HG02798 (cell line): ENCODE data around the gene MYH7.

Experiments used
- ATAC-seq: cut with Tn5 transposase; IDR thresholded peaks from one replicate; pipeline ENCODE4 v1.9.1; 2021; ENCODE audit warnings: mild to moderate bottlenecking; ENCODE audit not compliant: unreplicated experiment, poor library complexity

The MYH7 gene

GRCh38 chr14:23449314-23449713 lies 13.9 kb upstream of the MYH7 start:
- ATAC-seq, result no peak

GRCh38 chr14:23447361-23448350 lies 12.2 kb upstream of the MYH7 start:
- no peak for ATAC-seq

DNA sequence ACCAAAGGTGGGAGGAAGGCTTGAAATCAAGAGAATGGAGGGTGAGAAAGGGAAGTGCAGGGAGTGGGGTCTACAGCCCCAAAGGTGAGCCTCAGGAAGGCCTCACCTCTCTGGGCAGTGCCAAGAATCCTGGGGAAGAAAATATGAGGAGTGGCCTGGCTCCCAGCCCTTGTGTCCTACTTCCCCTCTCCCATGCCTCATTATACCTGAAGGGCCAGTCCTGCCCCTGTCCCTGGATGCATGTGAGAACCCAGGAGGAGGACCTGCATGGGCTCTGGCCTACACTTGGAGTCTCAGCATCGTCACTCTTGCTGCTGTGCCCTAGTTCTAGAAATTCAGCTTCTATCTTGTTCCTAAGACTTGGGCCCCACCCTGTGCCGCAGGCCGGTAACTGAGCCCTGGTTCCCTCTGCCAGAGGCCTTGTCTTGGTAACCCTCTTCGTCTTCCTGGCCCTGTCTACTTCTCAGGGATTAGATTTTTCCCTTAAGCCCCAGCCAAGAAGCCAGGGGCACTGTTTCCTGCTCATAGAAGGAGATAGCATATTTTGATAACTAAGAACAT lies 10.9 kb upstream of the MYH7 start:
- no peak for ATAC-seq

- ATAC-seq, result no peak
Observed at GRCh38 chr14:23445773-23446172, 10.3 kb upstream of the MYH7 start.

DNA sequence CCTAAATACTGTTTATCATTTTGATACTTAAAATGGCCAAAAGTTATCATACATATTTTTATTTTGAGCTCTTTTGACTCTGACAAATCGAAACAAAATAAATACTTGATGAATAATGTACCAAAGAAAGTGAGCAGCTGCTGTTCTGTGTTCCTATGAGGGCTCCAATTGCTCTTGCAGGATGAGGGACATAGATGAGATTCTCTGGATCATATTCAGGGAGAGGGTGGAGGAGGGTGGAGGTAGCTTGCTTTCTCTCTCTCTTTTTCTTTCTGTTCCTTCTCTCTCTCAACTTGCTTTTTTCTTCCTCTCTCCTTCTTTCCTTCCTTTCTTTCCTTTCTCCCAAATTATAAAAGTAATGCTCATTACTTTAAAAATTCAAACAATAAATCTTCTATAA lies 8.9 kb upstream of the MYH7 start:
- no peak for ATAC-seq

GRCh38 chr14:23443881-23444280 lies 8.4 kb upstream of the MYH7 start:
- ATAC-seq, result no peak

- no peak for ATAC-seq
Observed at GRCh38 chr14:23443411-23443812, 8.0 kb upstream of the MYH7 start.

GRCh38 chr14:23442721-23443356 lies 7.4 kb upstream of the MYH7 start:
- no peak for ATAC-seq

DNA sequence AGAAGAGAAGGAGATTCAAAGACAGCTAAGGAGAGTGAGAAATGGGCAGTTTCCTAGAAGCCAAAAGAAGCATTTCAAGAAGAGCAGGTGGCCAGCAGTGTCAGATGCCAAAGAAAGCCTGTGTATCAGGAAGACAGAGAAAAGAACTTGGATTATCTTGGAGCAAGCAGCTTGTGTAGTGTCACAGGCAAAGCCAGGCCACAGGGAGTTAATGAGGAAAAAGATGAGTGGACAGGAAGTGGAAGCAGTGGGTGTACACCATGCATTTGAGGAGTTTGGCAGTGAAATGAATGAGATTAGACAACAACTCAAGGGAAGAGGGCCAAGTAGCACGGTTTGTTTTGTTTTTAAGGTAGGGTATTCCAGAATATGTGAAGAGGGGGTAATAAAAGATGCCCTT lies 5.6 kb upstream of the MYH7 start:
- ATAC-seq, result no peak

- no peak for ATAC-seq
Observed at GRCh38 chr14:23439107-23439835, 3.8 kb upstream of the MYH7 start.

DNA sequence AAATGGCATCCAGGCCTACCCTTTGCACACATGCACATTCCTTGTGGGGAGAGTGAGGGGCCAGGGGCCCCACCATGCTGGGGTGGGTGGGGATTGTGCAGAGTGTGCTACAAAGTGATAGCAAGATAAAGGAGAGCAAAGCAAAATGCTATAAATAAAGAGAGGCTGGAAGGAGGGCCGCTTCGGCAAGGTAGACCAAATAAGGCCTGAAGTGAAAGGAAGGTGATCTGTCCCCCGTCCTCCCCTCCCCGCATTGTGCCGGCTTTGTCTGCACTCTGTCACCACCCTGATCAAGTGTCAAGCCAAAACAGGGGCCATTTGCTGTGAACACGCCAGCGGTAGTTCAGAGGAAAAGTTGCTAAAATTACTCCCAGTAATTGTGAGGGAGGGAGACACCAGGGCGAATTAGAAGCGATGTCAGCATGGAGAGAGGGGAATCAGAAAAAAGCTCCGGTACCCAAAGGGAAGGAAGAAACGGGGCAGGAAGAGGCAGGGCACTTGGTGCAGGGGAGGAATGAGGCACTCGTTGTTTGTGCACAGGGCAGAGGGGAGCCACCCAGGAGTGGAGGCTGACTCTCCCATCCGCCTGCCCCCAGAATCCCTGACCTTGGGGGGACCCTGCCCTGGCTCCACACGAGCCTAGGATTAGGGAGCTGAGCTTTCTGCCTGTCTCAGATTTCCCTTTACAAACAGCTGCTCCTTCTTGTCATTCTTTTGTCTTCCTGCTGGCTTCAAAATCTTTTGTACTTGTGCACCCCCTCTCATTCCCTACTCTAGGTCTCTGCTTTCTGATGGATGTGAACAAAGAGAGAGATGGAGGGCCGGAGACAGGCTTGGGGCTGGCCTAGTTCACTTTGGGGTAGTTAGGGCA lies 2.9 kb upstream of the MYH7 start:
- ATAC-seq, result no peak

DNA sequence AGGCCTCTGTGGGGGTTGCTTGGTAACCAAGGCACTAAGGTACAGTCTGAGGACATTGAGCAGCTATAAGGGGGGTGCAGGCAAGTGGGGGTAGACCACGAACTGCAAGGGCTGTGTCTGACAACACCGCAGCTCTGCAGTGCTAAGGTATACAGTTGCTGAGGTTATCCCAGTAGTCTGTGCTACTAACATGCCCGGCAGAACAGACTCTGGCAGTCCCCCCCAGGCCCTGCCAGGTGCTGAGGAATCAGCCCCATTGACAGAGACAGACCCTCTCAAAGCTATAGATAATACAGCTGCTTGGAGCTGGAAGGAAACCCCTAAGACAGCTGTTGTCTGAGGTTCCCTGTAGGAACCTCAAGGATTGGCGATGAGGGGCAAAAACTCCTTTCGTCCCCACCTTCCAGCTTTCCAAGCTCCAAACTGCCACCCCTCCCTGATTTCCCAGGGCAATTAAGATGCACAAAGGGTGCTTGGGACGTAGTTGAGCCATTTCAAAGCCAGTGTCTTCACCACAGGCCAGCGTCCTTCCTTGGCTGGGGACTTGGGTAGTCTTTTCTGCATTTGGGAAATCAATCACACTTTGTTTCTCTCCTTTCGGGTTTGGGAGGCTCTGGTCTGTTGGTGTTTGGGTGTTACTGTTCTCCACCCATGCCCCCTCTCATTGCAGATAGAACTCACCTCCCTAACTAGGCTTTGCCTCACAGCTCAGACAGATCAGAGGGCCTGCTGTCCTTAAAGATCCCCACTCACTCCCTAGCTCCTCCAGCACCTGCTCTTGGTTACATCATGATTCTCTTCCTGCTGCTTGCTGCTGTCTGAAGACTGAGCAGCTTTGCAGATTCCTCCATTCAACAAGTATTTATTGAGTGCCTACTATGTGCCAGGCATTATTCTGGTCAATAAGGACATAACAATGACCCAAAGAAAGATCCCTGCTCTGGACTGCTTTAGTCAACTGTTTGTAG lies 2.0 kb upstream of the MYH7 start:
- no peak for ATAC-seq

DNA sequence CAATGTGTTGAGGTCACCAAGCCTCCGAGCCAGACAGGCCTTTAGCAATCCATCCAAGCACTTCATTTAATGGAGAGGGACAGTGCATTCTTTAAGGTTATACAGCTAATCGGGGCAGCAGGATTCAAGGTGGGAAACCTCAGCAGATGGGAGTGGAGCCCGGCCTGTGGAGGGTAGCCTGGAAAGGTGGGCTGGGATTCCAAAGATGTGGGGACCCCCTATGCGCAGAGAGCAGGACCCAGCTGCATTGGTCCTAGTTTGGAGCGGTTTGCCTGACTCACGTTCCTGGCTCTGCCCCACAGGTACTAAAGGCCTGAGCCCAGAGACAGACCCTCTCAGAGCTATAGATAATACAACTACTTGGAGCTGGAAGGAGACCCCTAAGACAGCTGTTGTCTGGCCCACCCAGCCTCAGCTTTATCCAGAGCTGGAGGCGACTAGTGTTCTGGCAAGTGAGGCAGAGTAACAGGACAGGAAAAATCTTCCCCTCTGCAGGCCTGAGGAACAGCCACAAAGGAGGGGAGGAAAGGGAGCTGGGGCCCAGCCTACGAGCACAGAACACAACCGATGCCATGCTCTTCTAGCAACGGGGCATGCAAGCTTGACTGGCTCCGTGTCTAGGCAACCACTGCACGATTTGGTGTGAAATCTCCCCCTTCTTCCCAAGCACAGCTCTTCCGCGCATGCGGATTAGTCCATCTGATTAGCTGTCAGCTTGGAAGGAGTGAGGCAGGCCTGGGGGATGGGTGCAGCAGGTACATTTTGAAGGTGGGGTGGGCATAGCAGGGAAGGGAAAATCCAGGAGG lies 1.1 kb upstream of the MYH7 start:
- ATAC-seq, result no peak

DNA sequence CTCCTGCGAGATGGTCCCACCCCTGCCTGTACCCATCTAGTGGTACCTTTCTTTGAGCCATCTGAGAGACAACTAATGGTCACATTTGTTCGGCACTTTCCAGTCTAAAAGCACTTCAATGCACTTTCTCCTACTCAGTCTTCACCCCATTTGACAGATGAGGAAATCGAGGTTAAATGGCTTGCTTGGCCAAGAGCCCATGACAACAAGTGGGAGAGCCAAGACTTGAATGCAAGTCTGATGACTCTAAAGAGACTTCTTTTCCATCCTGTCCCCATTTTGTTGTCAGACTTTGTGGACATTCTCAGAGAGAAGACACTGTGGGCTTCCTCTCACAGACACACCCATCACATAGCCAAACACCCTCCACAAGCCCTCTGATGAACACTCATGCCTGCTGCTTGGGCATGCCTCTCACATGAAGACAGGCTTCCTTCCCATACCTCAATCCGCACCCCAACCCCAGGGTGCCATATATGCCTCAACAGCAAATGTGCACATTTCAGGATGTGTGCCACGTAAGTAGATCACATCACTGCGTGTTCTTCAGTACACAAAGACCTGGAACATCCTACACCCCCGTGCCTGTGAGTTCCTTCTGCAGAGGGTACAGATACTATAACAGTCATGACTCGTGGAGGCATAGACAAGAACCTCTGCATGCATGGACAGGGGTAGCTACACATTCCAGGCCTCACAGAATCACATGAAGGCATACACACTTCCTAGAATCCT lies 805 bp downstream of the MYH7 start:
- ATAC-seq, result no peak

GRCh38 chr14:23433457-23433856 lies 2.0 kb downstream of the MYH7 start:
- no peak for ATAC-seq

DNA sequence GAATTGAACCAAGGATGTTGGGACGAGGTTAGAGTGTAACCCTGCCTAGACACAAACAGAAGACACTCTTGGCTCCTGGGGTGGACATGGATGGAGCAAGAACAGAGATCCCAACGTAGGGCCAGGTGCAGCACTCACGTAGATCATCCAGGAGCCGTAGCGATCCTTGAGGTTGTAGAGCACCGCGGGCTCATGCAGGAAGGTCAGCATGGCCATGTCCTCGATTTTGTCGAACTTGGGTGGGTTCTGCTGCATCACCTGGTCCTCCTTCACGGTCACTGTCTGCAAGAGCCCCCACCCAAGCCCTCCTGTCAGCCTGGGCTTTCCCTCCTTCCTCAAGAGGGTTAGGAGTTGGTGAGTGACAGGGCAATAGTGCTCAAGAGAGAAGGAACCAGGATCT lies 2.5 kb downstream of the MYH7 start:
- no peak for ATAC-seq
